AG10803 (cell line): ENCODE data around the gene SLCO1B1.
"Not testable (repeated sequence)": the region's sequence is repeated elsewhere in the genome, so short reads cannot be mapped to it uniquely, and the experiment has no call there.

Experiments used
- DNase-seq: peaks from one replicate; pipeline ENCODE4 v3.0.0; 2010; ENCODE audit warnings: low read depth
- H3K4me3 ChIP-seq: 2 replicates; pipeline ENCODE4 v1.5.1; 2011; ENCODE audit warnings: mild to moderate bottlenecking, low read length, control low read depth
- CTCF ChIP-seq: conservative IDR thresholded peaks from 2 replicates; pipeline ENCODE4 v1.5.1; 2011; ENCODE audit warnings: mild to moderate bottlenecking, low read length, control low read depth, inconsistent platforms

SLCO1B1 gene, protein sequence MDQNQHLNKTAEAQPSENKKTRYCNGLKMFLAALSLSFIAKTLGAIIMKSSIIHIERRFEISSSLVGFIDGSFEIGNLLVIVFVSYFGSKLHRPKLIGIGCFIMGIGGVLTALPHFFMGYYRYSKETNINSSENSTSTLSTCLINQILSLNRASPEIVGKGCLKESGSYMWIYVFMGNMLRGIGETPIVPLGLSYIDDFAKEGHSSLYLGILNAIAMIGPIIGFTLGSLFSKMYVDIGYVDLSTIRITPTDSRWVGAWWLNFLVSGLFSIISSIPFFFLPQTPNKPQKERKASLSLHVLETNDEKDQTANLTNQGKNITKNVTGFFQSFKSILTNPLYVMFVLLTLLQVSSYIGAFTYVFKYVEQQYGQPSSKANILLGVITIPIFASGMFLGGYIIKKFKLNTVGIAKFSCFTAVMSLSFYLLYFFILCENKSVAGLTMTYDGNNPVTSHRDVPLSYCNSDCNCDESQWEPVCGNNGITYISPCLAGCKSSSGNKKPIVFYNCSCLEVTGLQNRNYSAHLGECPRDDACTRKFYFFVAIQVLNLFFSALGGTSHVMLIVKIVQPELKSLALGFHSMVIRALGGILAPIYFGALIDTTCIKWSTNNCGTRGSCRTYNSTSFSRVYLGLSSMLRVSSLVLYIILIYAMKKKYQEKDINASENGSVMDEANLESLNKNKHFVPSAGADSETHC

GRCh38 chr12:21130998-21131397 lies at the start of gene SLCO1B1:
Gene SLCO1B1, plus strand, starts transcription at chr12:21131194. Its CDS starts 10,381 bp downstream, at chr12:21141575.
- no peak for TF ChIP-seq CTCF
- no peak within 1 kb of the TSS for H3K4me3 ChIP-seq
- no peak for DNase-seq

GRCh38 chr12:21084753-21085152 lies 46.2 kb upstream of the SLCO1B1 start:
- H3K4me3 ChIP-seq, DNase-seq: not testable (repeated sequence)

- TF ChIP-seq CTCF, result no peak
- H3K4me3 ChIP-seq, result no peak overlapping the region
- DNase-seq, result no peak
Measured at GRCh38 chr12:21111732-21112131, 19.3 kb upstream of the SLCO1B1 start.

- no peak for DNase-seq
- no peak overlapping the region for H3K4me3 ChIP-seq
- no peak for TF ChIP-seq CTCF
Measured at GRCh38 chr12:21113266-21113665, 17.7 kb upstream of the SLCO1B1 start.

DNA sequence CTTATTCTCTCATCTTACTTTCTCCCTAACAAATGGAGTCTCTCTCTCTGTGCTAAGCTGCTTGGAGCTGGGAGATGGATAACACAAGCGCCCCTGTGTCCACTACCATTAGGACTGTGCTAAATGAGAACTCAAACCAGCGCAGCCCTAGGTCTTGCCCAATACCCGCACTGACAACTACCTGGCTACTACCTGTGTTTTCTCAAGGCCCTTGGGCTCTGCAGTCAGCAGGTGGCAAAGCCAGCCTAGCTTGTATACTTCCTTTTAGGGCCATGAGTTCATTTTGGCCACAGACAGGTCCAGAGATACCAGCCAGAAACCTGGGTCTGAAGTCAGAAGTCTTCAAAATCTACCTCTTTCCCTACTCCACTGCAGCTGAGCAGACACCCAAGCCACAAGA lies 13.0 kb upstream of the SLCO1B1 start:
- TF ChIP-seq CTCF, result no peak
- H3K4me3 ChIP-seq, result no peak overlapping the region
- no peak for DNase-seq

- no peak for TF ChIP-seq CTCF
- no peak overlapping the region for H3K4me3 ChIP-seq
- DNase-seq, result no peak
Measured at GRCh38 chr12:21118760-21119159, 12.2 kb upstream of the SLCO1B1 start.

DNA sequence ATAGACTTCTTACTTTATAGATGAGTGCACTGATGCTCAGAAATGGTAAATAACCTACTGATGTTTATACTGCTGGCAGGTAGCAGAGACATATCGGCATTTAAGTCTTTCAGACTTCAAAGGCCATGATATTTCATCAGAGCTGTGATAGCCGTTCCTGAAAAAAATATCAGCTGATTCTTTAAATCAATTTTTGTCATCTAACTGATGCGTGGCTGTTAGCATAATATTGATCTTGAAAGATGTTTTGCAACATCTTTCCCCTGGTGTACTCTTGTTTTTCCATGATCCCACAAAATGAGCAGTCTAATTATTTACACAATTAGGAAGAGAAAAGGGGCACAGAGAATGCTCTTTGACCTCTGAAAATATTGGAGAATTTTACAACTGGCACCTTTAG lies 1.6 kb upstream of the SLCO1B1 start:
- TF ChIP-seq CTCF, result no peak
- no peak for DNase-seq
- no peak overlapping the region for H3K4me3 ChIP-seq
